HG03469 (cell line): Measurements from ENCODE around the gene ALG14.

Source experiments
- ATAC-seq: cut with Tn5 transposase; IDR thresholded peaks from one replicate; pipeline ENCODE4 v1.9.1; 2021; ENCODE audit warnings: mild to moderate bottlenecking, moderate library complexity, moderate number of reproducible peaks; ENCODE audit not compliant: unreplicated experiment

ALG14 gene

DNA sequence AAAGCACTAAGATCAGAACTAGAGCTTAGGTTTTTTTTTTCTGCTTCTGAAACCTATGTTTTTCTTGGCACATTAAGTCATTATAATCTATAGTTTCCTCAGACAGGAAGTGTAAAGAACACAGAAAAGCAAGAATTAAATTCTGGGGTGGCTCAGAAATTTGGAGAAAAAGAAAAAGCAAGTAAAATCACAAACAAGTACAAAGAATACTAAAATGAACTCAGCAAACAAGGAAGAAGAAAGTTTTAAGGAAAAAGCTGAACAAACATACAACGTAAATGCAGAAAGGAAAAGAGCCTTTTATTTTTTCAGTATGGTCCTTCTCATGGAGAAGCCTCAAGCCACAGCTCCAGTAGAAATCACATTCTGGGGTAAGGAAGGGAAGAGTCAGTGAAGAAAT lies 137.3 kb downstream of the ALG14 start:
- no peak for ATAC-seq

DNA sequence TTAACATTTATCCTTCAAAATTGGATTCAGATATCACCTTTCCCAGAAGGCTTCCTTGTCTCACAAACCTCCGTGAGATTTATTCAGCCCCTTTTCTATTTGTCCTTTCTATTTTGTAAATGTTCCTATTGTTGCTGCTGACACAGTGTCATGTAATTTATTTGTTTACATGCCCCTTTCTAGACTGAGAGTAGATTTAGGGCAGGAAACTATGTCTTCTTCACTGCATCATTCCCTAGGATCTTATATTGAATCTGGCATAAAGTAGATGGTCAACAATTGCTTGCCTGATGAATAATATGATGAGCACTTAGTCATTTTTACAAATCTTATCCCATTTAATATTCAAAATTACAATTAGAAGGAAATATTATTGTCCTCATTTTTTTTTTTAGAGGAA lies 137.7 kb downstream of the ALG14 start:
- ATAC-seq: no peak

- no peak for ATAC-seq
Observed at GRCh38 chr1:94934551-94934950, 138.2 kb downstream of the ALG14 start.

DNA sequence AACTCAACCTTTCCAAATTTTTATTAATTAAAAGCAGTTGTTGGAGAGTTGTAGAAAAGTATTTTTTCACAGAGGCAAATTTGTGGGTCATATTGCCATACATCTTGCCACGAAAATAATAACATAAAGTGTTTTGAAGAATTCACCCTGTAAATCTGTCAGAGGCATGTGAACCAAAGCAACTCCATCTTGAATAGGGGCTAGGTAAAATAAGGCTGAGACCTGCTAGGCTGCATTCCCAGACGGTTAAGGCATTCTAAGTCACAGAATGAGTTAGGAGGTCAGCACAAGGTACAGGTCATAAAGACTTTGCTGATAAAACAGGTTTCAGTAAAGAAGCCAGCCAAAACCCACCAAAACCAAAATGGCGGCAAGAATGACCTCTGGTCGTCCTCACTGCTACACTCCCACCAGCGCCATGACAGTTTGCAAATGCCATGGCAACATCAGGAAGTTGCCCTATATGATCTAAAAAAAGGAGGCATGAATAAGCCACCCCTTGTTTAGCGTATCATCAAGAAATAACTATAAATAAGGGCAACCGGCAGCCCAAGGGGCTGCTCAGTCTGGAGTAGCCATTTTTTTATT lies 141.4 kb downstream of the ALG14 start:
- no peak for ATAC-seq

DNA sequence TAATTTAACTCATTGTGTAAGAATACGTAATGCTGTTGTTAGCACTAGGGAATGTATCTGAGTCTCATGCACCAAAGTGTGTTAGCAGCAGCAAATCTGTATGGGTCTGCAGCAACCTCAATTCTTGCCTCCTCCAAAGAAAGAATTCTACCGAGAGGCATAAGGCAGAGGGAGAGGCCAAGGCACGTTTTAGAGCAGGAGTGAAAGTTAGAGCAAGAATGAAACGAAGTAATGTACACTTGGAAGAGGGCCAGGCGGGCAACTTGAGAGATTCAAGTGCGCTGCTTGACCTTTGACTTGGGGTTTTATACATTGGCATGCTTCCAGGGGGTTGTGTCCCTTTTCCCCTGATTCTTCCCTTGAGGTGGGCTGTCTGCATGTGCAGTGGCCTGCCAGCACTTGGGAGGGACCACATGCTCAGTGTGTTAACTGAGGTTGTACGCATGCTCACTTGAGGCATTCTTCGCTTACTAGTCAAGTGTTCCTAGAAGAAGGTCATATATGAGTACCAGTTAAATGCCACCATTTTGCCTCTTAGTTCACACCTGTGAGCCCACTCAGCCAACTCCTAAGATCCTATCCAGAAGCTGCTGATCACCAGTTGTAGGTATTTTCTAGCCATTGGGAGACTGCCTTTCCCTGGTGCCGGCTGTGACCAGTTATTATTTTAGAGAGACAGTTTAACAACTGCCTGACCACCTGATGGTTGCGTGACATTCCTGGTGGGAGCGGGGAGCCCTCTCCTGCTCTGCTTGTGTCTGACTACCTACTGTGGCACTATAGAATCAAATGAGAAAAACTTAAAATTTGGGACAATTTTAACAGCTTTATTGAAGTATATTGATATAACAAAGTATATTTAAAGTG lies 143.2 kb downstream of the ALG14 start:
- no peak for ATAC-seq

DNA sequence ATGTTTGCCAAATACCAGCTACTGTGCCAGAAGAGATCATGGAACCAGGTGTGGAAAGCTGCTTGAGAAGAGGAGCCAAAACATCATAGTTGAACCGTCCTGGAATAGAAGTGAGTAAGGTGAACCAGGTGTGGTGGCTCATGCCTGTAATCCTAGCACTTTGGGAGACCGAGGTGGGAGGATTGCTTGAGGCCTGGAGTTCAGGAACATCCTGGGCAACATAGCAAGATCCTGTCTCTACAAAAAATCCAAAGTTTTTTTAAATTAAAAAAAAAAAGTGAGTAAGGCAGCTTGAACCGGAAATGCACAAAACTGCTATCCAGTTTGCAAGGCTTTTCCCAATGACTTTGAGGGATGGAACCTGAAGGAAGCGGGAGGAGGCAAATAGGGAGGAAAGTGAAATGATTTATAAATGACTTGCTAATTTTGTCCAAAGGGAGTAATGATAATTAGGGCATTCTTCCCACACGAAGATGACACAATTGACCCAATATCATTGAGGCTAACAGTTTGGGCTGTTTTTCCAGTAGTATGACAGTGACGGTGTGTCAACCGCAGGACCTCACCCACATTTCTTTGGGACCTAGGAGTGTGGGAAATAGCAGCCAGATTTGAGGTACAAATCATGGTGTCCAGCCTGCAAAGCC lies 144.3 kb downstream of the ALG14 start:
- no peak for ATAC-seq

DNA sequence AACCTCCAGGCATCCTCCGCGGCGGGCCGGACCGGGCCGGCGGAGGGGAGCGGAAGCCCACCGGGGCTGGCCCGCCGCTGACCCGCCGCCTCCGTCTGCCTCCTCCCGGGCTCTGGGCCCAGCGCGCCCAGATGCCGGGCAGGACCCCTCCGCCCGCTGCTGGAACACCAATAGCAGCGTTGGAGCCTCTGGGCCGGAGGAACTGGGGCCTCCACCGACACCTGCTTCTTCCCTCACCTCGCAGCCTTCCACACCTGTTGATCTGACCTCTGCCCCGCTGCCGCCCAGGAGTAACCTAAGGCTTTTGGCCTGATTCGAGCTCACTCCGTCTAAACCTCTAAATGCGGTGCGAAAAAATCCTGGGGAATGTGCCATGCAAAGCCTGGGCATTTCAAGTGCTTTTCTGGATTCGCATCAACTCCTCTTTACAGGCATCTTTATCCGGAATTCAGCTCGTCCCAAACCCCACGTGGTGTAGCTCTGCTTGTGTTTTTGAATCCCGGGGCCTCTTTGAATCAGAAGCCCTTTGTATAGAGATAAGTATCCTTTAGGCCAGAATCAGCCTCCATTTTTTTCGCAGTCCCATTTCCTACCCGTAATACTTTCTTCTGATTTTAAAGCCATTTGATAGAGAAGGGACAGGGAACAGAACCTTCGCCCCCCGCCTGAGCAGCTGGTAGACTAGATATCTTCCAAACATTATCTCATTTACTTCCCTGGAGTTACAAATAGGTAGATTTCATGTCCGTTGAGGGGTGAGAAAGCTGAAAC lies 145.2 kb downstream of the ALG14 start:
- no peak for ATAC-seq

- peak; percentile 57 for ATAC-seq
Observed at GRCh38 chr1:94926915-94927404, 145.8 kb downstream of the ALG14 start, which contains the start of gene CNN3. Gene CNN3, minus strand, starts transcription at chr1:94927110. Its CDS starts 216 bp downstream, at chr1:94926894.

- ATAC-seq: no peak
Observed at GRCh38 chr1:94926126-94926914, 146.4 kb downstream of the ALG14 start.

GRCh38 chr1:94925561-94926125 lies 147.1 kb downstream of the ALG14 start:
- peak; percentile 35 for ATAC-seq

GRCh38 chr1:94925004-94925403 lies 147.7 kb downstream of the ALG14 start:
- ATAC-seq: no peak
